Measurements from ENCODE around the gene ARHGEF25.
"Not testable (repeated sequence)": the region's sequence is repeated elsewhere in the genome, so short reads cannot be mapped to it uniquely, and the experiment has no call there.

- TF ChIP-seq, protein P1, sequence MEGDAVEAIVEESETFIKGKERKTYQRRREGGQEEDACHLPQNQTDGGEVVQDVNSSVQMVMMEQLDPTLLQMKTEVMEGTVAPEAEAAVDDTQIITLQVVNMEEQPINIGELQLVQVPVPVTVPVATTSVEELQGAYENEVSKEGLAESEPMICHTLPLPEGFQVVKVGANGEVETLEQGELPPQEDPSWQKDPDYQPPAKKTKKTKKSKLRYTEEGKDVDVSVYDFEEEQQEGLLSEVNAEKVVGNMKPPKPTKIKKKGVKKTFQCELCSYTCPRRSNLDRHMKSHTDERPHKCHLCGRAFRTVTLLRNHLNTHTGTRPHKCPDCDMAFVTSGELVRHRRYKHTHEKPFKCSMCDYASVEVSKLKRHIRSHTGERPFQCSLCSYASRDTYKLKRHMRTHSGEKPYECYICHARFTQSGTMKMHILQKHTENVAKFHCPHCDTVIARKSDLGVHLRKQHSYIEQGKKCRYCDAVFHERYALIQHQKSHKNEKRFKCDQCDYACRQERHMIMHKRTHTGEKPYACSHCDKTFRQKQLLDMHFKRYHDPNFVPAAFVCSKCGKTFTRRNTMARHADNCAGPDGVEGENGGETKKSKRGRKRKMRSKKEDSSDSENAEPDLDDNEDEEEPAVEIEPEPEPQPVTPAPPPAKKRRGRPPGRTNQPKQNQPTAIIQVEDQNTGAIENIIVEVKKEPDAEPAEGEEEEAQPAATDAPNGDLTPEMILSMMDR (IDR thresholded peaks at IDR 0.05) = not testable (repeated sequence)
- TF ChIP-seq POLR2A (IDR thresholded peaks at IDR 0.05) = not testable (repeated sequence)
Measured at GRCh38 chr12:57656408-57656807, 45.2 kb downstream of the ARHGEF25 start.
